ENCODE measurements around the gene NRXN3.

NRXN3 gene

GRCh38 chr14:79571366-79571765, 1401.2 kb downstream of the NRXN3 start:
- DNase-seq, result peak in 1 of 2 experiments; percentile 33

- no peak for DNase-seq
These were observed 1403.3 kb downstream of the NRXN3 start for GRCh38 chr14:79573486-79573885.

- DNase-seq, result no peak
These were observed 1404.9 kb downstream of the NRXN3 start for GRCh38 chr14:79575032-79575431.

- no peak for DNase-seq
These were observed 1406.3 kb downstream of the NRXN3 start for GRCh38 chr14:79576424-79576823.

GRCh38 chr14:79578470-79578869, 1408.3 kb downstream of the NRXN3 start:
- no peak for DNase-seq

GRCh38 chr14:79580414-79580813, 1410.2 kb downstream of the NRXN3 start:
- DNase-seq, result no peak

- no peak for DNase-seq
These were observed 1410.7 kb downstream of the NRXN3 start for GRCh38 chr14:79580906-79581305.

- no peak for DNase-seq
These were observed 1411.9 kb downstream of the NRXN3 start for GRCh38 chr14:79581912-79582576.

GRCh38 chr14:79583738-79584408, 1413.7 kb downstream of the NRXN3 start:
- no peak for DNase-seq

- peak in 1 of 2 experiments; percentile 17 for DNase-seq
These were observed 1414.5 kb downstream of the NRXN3 start for GRCh38 chr14:79584679-79585078.

GRCh38 chr14:79585845-79586244, 1415.7 kb downstream of the NRXN3 start:
- DNase-seq, result no peak

GRCh38 chr14:79586416-79586815, 1416.2 kb downstream of the NRXN3 start:
- DNase-seq, result no peak

- DNase-seq, result no peak
These were observed 1416.9 kb downstream of the NRXN3 start for GRCh38 chr14:79586989-79587598.

GRCh38 chr14:79587875-79588274, 1417.7 kb downstream of the NRXN3 start:
- no peak for DNase-seq

- DNase-seq, result no peak
These were observed 1418.2 kb downstream of the NRXN3 start for GRCh38 chr14:79588398-79588797.

GRCh38 chr14:79596551-79596950, 1426.4 kb downstream of the NRXN3 start:
- DNase-seq, result no peak

- no peak for DNase-seq
These were observed 1427.4 kb downstream of the NRXN3 start for GRCh38 chr14:79597566-79597965.

- no peak for DNase-seq
These were observed 1428.2 kb downstream of the NRXN3 start for GRCh38 chr14:79598339-79598738.

GRCh38 chr14:79599239-79599638, 1429.1 kb downstream of the NRXN3 start:
- DNase-seq, result no peak

GRCh38 chr14:79600406-79600805, 1430.2 kb downstream of the NRXN3 start:
- no peak for DNase-seq

- no peak for DNase-seq
These were observed 1431.4 kb downstream of the NRXN3 start for GRCh38 chr14:79601579-79601978.

- peak in 1 of 2 experiments; percentile 4 for DNase-seq
These were observed 1431.9 kb downstream of the NRXN3 start for GRCh38 chr14:79602045-79602444.

GRCh38 chr14:79602742-79603141, 1432.6 kb downstream of the NRXN3 start:
- no peak for DNase-seq

- DNase-seq, result peak in 1 of 2 experiments; percentile 8
These were observed 1435.7 kb downstream of the NRXN3 start for GRCh38 chr14:79605849-79606248.
